Left cardiac atrium (tissue), 4 donors: ENCODE data around the gene SLC12A7. TPM values are rescaled to one million over a fixed set of nuclear protein-coding genes. Genes with fewer than 3 reads are reported as not detected.
"Not testable (repeated sequence)": the region's sequence is repeated elsewhere in the genome, so short reads cannot be mapped to it uniquely, and the experiment has no call there.

Experiments used
- ATAC-seq, 2 donors: fragments of 200-7000 bp; cut with Tn5 transposase; one replicate each; pipeline ENCODE4 v1.9.1; 2020; ENCODE audit warnings: mild to moderate bottlenecking in 2 of 2, moderate library complexity in 2 of 2
- DNase-seq: peaks from one replicate; pipeline ENCODE4 v3.0.0-alpha.2; 2020
- intact Hi-C, 2 donors: fragments of 100-400 bp; cut with DNase I; formaldehyde crosslinking; loops; one replicate each; pipeline versions ENCODE4 v1.14.1 to v1.15.1; 2022 to 2023
- total RNA-seq, 2 donors: library from RNA; stranded (reverse); fragmentation: NEBNext Ultra II Directional; extraction: Animal tissue kit (Norgen Biotek cat#: 25700); gene quantifications; one replicate each; pipeline ENCODE4 v1.2.1, GENCODE V29; 2021
- donor health status: DM: no; HTN: yes; CAD: no.
- donor health status: DM: no; HTN: yes; CAD: no; lungs with severe emphysema.
- donor health status: DM: yes; HTN: yes; CAD: no.
- donor health status: Dilated cardiomyopathy.

SLC12A7 gene
- total RNA-seq, 2 donors from 2014 or later, result 53.7 to 54.1 TPM

DNA sequence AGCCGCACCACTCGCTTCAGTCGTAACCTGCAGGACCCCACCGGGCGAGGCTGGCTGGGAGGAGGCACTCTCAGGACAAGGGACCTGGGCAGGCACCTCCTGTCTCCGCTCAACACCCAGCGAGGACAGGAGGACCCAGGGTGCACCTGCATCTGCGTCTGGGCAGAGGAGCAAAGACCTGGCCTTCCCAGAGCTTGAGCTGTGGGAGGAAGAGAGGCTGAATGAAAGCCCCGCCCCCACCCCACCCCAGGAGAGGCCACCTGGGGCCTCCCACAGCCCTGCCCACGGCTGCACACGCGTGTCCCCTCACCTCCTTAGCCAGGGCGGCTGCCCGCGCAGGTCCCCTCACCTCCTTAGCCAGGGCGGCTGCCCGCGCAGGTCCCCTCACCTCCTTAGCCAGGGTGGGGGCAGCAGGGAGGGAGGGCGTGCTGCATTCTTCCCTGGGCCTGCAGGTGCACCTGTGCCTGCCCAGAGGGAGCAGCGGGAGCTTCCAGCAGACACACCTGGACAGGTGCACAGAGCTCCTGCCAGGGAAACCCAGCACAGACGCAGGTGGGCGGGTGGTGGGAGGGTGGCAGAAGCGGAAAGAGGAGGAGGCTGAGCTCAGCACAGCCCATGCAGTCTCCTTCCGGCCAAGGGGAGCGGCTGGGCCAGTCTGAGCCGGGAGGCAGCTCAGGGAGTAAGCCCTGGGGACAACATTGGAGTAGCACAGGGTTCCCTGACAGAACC lies 18.5 kb upstream of the SLC12A7 start:
- ATAC-seq, result no peak
- intact Hi-C loops, result no loop called here

DNA sequence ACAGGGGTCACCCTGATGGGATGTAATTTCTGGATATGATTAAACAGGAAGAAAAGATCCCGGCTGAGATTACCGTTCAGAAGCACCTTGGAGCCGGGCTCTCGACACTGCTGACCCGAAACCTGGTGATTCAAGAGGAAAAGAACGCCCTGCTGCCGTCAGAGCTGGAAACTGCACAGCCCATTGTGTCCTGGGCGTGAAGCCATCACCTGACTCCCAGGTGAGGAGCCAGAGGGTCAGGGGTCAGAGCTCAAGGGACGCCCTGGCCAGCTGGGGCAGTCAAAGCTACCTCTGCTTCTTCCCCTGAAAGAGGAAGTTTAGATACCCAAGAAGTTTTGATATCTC lies 17.8 kb upstream of the SLC12A7 start:
- intact Hi-C loops, result no loop called here
- ATAC-seq (no peak), DNase-seq (no peak)

More for the DNA sequence above, 18.5 kb upstream of the SLC12A7 start:
- DNase-seq, result no peak

DNA sequence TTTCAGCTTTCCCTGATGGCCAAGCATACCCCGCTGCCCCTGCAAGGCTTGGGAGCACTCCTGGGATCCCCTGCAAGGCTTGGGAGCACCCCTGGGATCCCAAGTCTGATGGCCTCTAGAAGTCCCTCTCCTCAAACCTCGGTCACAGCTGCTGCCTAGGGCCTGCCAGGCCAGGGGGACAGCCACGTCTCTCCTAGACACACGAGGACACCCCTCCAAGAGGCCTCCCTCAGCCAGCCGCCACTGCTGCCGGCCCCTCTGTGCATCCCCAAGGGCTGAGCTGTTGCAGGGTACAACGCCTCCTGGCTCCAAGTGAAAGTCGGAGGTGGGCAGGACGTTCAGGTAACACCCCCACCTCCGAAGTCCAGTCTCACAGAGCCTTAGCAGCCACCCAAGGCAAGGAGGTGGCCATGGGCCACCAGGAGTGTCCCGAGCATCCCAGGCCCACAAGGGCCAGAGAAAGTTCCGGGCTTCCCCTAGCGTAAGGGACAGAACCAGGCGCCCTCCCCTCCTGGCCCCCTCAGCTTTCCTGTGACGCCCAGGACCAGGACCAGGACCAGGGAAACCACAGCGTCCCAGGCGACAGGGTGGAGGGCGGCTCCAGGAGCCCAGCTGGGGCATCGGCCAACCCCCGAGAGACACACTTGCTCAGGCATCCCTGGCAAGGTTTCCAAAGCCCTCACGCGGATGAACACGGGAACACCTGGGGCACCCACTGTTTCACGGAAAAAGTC lies 17.3 kb upstream of the SLC12A7 start:
- DNase-seq, result no peak
- intact Hi-C loops, result no loop called here
- ATAC-seq, result no peak

DNA sequence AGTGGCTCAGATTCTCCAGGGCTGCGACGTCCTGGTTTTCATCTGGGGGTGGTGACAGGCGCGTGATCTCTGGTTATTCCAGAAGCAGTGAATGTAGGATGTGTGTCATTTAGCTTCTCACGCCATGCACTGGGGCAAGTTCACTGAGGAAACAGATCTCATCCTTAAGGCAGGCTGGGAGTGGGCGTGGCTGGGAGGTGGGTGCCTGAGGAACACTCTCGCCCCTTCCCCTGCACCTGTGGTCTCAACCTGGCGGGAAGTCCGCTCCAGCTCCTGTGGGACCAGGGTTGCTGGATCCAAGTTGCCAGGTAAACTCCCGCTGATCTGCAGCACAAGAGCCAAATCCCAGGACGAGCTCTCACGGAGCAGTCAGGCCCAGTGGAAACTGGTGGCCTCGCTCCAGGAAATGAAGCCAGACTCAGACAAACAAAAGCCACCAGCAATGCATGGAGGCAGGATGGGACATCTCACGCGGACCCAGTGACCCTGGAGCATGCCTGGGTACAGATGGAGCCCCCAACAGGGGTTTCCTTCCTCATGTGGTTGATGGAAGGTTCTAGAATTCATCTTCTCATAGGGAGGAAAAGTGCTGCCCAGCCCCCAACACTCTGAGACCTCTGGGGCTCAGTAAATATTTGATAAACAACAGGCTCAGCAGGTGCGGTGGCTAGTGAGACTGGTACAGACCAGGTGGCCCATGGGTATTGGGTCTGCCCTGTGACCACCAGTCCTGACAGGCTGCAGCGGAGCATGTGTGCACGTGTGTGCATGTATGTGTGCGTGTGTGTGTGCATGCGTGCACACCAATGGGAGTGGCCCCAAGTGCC lies 16.3 kb upstream of the SLC12A7 start:
- intact Hi-C loops, result no loop called here
- DNase-seq (peak; percentile 58), ATAC-seq (peak in 1 of 2 donors; percentile 2)

DNA sequence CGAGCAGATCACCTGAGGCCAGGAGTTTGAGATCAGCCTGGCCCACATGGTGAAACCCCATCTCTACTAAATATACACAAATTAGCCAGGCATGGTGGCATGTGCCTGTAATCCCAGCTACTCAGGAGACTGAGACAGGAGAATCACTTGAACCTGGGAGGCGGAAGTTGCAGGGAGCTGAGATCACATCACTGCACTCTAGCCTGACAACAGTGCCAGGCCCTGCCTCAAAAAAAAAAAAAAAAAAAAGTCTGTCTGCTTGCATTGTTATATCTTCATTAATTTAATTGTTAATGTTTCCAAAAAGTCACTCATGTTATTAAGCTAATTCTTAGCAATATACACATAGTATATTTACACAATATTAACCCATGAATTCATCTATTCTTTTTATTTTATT lies 13.8 kb upstream of the SLC12A7 start:
- intact Hi-C loops, ATAC-seq, DNase-seq: not testable (repeated sequence)

DNA sequence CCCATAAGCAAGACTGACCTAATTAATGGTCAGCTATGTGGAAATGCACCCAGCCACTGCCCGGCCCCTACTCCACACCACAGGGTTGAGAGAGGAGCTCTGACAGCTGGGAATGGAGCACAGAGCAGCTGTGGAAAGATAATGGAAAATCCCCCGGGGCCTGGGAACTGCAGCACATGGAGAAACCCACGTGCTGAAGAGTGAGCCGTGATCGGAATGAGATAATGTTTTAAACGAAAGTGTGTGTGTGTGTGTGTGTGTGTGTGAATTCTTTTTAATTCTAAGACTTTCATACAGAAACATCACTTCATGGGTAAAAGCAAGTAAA lies 13.1 kb upstream of the SLC12A7 start:
- intact Hi-C loops, result no loop called here
- DNase-seq, result peak; percentile 66
- peak; percentile 73 to 79 for ATAC-seq

DNA sequence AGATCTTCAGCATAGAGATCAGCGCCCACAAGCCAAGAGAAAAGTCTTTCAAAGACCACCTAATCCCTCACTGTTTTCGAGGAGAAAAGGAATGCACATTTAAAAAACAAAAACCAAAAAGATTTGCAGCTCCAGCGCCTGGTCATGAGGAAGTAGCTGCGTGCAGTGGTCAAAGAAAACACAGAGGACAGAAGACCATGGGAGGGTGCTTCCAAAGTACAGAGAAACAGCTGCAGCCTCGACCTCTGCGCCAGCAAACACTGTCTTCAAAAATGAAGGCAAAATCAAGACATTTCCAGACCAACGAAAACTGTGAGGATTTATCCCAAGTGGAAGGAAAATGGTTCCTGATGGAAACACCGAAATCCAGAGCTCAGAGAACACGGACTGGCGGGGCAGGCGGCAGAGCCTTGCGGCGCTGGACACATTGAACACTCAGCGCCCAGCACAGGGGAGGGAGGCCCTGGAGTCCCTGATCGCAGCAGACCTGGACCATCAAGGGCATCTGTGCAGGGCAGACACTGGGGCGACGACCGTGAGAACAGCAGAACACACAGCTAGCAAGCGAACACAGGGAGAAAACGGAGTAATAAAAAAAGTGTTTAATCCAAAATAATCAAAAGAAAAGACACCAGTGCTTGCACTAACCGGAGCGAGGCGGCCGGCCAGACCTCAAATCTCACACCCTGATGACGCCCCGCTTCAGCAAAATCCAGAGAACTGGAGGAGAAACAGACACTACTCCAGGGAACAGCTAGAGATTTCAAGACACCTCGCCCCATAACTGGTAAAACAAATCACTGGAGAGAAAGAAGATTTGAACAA lies 12.6 kb upstream of the SLC12A7 start:
- intact Hi-C loops, result no loop called here
- ATAC-seq, result peak; percentile 4 to 6

DNA sequence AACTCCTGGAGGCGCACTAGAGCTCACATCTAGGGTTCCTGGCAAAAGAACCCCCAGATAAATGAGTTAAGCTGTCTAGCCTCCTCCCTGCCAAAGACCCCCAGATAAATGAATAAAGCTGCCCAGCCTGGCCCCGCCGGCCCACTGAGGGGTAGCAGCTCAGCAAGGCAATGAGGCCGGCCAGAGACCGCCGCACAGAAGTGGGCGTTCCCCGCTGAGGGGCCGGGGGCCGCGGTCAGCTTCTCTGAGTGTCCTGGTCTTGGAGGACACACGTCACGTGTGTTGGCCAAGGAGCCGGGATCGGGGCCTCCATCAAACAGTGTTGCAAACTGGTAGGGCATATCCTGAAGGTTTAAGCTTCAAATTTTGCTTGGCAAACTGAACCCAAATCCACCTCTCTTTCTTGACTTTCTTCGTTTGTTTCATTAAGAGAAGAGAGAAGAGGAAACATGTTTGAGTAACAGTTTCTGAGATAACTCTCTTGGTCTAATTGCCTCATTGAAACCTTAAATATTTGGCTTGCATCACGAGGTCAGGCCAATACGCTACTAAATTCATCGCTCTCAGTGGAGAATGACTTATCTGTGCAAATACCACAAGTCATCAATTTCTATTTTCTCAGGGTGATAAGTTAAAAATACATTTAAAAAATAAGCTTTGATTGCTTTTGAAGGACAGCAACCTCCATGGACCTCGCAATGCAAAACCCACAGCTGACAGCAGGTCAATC lies 11.7 kb upstream of the SLC12A7 start:
- no peak for ATAC-seq
- intact Hi-C loops, result no loop called here
- no peak for DNase-seq

More for the DNA sequence above, 12.6 kb upstream of the SLC12A7 start:
- no peak for DNase-seq

DNA sequence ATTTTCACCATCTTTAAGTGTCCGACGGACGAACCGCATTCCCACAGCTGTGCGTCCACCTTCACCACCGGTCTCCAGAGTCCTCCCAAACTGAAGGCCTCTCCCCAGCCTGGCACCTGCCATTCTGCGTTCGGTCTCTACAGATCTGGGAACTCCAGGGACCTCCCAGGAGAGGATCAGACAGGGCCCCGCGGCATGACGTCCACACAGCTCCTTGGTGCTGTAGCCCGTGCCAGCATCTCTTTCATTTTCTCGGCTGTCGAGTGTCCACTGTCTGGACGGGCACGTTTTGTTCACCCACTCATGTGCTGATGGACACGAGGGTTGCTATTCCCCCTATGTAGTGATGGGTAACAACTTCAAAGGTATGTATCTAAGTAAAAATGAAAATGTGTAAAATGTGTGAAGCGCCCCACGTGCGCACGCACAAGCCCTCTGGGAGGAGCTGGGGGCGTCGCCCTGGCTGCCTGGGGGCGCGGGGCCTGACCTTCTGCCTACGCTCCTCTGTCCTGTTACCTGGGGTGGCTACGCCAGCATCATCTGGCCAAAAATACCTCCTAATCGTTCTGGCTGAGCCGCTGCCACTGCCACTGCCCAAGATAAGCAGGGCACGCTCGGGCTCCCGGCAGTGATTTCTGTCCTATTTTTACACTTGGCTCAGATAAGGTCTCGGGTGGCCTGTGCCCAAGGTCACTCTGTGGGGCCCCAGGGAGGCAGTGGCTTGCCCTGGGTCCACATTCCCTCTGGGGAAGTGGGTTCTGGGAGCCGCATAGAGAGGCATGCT lies 10.8 kb upstream of the SLC12A7 start:
- ATAC-seq, result peak; percentile 37 to 51
- intact Hi-C loops, result no loop called here
- DNase-seq, result peak; percentile 74

DNA sequence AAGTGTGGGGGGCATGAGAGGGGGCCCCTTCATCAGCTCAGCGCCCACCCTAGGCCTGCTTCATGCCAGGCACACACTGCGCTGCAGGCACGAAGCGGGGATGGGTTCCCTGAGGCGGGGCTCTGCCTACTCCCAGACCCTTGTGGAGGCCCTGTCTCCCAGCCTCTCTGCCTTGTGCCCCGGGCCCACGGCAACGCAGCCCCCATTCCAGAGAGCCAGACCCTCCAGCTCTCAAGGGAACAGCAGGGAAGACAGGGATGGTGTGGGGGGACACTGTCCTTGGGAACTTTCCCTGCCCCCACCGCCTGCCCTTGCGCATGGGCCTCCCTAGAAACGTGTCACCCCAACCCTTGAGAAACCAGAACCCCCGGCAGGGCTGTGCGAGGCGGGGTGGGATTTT lies 10.0 kb upstream of the SLC12A7 start:
- DNase-seq (no peak), ATAC-seq (no peak)
- intact Hi-C loops, result no loop called here

DNA sequence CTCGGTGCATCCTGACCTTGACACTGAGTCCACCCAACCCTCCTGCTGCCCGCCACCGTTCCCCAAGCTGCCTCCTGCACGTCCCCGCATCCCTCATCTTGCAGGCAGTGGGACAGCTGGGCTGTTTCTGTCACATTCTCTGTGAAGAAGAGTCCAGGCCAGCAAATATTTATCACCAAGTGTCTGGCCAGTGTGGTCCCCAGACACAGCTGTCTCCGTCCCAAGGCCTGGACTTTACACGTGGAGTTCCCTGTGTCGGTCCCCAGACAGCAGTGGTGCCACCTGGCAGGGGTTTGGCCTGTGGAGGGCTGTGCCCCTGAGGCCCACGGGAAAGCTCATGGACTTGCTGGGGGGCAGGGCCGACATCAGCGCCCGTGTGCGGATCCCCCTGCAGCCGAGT lies 9.2 kb upstream of the SLC12A7 start:
- no peak for DNase-seq
- ATAC-seq, result no peak
- intact Hi-C loops, result no loop called here

DNA sequence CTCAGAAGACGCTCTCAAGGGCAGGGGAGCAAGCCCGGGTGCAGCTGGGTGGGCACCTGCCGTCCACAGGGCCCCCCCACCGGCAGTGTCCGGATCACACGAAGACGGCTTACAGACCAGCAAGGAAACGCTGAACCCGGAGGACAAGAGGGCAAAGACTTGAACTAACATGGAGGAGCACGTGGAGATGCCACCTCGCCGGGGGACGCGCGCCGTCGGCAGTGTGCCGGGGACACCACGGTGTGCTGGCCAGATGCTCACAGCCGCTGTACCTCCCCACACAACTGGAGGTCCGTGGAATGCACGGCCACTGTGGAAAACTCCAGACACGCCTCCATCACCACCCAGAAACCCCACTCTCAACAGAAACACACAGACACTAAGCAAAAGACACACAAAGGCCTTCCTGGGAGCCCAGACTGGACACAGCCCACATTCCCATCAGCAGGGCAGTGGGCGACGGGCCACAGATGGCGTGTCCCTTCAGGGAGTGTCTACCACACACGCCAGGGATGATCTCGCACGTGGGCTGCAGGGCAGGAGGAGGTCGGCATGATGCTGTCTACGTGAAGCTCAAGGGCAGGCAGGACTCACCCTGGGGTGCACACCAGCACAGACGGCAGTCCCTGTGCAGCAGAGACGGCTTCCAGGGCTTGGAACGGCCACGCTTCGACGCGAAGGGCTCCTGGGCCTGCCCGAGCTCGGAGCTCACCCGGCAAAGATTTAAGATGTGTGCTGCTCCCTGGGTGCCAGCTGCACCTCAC lies 8.6 kb upstream of the SLC12A7 start:
- intact Hi-C loops, result no loop called here
- DNase-seq (no peak), ATAC-seq (no peak)

DNA sequence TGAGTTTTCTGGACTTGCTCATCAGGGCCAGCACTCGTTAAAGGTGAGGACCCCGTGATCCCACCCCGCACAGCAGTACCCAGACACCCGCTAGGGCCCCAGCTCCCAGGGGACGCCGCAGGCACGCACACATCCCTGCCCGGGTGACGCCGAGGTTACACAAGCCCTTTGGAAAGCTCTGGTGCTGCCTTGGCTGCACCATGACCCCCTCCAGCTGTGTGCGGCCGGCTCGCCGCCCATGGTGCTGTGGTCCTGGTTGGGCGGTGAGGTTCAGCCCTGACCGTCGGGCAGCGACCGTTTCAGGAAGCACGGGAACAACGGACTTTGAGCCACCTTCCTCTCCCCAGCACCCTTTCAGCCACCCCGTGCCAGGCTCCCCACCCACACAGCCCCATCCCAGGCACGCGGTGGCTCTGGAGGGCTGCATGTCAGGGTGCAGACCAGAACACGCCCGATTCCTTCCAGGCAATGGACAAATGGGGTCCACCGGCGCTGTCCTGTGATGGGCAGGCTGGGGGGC lies 7.5 kb upstream of the SLC12A7 start:
- ATAC-seq (no peak), DNase-seq (no peak)
- intact Hi-C loops, result no loop called here

DNA sequence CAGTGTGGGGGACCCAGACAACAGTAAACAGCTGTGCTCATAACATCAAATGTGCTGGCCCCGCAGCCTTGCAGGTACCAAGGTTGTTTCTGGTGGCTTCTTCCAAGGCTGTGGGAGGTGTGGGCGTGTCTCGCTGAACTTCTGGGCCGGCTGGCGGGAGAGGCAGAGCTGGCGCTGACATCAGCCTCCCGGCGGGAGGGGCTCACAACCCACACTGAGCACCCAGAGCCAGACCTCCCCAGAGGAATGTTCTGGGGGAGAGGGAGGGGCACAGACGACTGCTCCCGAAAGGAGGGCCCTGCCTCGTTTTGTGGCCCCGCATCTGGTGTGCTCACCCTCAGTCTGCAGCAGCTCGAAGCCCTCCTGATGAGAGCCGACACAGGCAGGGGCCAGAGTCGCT lies 6.9 kb upstream of the SLC12A7 start:
- ATAC-seq (peak; percentile 39 to 65), DNase-seq (no peak)
- intact Hi-C loops, result no loop called here

DNA sequence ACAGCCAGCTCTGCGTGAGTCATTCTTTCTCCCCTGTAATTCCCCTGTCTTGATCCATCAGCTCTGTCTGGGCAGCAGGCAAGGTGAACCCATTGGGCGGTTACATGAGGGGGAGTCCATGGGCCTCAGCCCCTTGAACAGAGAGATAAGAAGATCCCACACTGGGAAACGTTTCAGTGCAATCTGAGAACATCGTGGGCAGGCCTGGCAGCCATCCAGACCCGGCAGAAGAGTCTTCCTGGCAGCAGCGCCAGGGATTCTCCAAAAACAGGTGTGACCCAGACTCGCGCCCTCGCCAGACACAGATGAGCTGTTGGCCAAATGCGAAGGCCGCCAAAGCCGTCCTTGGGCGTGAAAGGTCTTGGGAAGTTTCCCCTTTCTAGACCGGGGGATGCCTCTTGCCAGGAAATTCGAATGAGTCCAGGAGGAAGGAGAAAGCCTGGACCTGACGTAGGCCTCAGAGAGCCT lies 6.4 kb upstream of the SLC12A7 start:
- ATAC-seq (peak; percentile 20 to 85), DNase-seq (peak; percentile 80)
- intact Hi-C loops, result no loop called here

DNA sequence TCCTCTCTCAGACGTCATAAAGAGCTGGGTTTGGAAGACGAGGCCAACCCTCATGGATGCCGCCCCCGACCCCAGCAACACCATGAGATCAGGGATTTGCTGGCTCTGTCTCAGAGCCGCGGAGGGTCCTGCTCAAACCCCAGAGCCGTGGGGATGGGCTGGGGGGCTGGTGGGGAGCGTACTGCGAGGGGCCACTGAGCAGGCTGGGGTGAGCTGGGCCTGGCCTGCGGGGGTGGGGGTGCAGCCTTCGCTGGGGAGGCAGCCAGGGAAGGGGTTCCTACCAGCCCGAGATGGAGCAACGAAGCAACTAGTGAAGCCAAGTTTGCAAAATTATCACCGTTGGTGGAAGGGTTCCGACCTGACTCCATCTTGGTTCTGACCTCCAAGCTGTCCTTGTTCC lies 5.1 kb upstream of the SLC12A7 start:
- ATAC-seq, result no peak
- intact Hi-C loops, result no loop called here
- no peak for DNase-seq
